HG03108 (cell line): ENCODE data around the gene GTF2B.
"Not testable (repeated sequence)": the region's sequence is repeated elsewhere in the genome, so short reads cannot be mapped to it uniquely, and the experiment has no call there.

ENCODE experiments used
- ATAC-seq: cut with Tn5 transposase; IDR thresholded peaks from one replicate; pipeline ENCODE4 v1.9.1; 2021; ENCODE audit warnings: moderate library complexity; ENCODE audit not compliant: unreplicated experiment

The GTF2B gene, protein sequence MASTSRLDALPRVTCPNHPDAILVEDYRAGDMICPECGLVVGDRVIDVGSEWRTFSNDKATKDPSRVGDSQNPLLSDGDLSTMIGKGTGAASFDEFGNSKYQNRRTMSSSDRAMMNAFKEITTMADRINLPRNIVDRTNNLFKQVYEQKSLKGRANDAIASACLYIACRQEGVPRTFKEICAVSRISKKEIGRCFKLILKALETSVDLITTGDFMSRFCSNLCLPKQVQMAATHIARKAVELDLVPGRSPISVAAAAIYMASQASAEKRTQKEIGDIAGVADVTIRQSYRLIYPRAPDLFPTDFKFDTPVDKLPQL

DNA sequence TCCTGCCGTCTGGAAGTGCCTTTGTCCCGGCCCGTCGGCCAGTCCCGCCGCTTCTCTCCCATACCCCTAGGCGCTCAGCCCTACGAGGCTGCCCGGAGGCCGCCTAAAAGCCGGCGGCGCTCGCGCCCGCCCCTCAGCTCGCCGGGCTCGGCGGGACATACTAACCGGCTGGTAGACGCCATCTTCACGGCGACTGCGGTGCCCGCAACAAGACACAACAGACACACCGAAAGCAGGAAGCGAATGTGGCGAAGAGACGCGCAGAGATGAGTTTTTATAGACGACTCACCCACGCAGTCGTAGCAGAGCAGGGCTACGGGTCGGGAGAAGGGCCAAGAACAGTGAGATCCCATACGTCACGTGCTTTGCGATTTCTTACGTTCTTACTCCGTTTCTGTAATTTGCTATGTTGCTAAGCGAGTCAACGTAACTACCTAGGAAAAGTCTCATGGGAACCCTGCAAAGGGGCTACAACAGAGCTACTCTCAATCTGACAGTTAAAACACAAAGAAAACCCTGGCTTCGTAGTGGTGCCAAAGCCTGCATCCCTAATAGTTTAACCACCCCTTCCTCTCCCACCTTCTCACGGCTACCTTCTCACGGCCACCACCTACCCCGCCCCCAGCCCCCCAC is at the start of gene GTF2B:
TSS of gene GTF2B (minus strand) at position 250 of the 633 bp plus-strand sequence. CDS start at position 182, 68 bp downstream.
- ATAC-seq = peak; percentile 92

DNA sequence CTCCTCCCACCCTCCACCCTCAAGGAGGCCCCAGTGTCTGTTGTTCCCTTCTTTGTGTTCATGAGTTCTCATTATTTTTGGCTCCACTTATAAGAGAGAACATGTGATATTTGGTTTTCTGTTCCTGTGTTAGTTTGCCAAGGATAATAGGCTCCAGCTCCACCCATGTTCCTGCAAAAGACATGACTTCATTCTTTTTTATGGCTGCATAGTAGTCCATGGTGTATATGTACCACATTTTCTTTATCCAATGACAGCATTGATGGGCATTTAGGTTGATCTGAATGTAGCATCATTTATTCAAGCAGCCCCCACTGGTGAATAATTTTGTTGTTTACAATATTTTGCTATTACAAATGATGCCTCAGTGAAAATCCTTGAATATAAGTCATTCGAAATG is 47.2 kb upstream of the GTF2B start:
- ATAC-seq = not testable (repeated sequence)

DNA sequence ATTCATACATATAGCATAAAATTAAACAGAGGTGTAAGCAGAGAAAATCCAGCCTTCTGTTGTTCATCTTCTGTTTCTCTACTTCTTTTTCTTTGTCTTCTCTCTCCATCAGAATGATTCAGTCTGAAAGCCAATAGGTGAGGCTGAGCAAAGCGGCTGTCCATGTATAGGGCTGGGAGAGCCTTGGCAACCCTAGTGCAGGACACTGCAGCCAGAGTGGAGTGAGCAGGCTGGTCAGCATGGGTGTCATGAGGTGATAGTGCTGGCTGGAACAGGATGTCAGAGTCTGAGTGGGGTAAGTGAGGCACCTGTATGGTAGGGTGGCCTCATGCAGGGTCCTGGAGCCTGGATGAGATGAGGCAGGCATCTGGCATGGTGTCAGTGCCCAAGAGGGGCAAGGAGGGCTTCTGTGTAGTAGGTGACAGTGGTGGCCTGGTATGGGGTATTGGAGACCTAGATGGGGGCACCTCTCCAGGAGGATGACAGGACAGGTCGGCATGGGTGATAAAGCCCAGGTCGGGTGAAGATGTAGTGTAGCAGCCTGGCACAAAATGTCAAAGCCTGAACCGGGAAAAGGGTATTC is 45.5 kb upstream of the GTF2B start:
- no peak for ATAC-seq

DNA sequence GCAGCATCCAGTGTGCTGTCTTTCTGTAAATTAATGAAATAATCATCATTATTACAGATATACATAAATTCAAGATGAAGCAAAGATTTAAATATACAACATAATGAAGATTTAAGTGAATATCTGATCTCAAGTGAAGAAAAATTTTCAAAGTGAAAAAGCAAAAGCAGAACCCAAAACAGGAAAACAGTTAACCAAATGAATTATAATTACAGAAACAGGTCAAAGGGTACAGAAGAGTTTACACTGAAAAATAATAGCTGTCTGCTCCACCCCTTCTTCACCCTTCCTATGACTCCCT is 44.8 kb upstream of the GTF2B start:
- no peak for ATAC-seq

DNA sequence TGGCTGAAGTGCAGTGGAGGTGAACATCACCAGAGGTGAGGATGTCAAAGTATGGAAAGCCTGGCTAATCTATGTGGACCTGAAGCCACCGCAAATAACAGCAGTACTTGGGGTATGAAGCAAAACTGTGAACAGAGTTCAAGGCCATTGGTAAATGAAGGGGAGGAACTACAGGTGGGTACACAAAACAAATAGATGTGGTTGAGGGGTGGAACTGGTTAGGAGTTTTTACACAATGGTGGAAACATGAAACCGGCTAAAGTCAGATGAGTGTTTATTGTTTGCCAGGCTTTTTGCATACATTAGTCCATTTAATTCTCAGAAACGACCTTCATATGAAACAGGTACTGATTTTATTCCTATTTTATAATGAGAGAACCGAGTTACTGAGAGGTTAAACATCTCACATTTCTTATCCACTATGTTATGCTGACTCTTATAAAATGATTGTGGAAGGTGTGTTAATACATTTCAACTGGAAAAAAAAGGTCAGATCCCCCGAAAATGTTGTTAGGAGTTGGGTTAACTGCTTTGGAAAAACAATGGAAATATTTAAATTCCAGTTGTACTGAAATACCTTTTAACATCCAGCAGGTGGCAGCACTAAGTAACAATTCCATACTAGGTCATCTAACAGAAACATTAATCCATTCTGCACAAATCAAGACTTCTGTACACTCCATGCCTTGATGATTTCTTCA is 44.3 kb upstream of the GTF2B start:
- no peak for ATAC-seq

DNA sequence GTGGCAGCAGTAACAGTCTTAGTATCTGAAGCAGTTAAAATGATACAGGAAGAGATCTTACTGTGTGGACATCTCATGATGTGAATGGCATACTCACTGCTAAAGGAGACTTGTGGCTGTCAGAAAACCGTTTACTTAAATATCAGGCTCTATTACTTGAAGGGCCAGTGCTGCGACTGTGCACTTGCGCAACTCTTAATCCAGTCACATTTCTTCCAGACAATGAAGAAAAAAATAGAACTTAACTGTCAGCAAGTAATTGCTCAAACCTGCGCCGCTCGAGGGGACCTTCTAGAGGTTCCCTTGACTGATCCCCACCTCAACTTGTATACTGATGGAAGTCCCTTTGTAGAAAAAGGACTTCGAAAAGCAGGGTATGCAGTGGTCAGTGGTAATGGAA is 38.8 kb upstream of the GTF2B start:
- ATAC-seq = not testable (repeated sequence)

DNA sequence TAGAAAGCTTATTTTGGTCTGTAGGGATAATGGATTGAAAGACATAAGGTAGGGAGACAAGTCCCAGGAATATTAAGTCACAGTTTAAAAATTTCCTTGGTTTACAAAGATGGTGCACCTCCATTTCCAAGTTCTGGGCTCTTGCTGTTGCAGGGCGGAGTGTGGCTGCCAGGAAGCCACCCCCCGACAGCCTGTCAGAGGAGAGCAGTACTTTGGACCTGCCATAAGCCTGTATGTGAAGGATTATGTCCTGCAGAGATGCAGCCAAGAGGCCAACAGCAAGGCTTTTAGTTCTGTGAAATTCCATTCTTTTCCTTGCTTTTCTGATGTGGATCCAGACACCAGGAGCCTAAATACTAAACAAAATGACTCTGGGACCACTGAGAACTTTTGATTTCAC is 31.9 kb upstream of the GTF2B start:
- ATAC-seq = no peak

DNA sequence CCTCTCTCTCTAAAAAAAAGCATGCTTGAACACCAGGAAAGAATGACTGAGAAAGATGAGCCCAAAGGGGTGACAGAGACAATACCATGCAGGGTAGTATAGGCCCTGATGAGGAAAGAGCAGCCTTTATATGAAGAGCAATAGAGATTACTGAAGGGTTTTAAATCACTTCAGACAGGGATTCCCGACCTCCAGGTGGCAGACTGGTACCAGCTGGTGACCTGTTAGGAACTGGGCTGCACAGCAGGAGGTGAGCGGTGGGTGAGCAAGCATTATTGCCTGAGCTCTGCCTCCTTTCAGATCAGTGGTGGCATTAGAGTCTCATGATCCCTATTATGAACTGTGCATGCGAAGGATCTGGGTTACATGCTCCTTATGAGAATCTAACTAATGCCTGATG is 30.8 kb upstream of the GTF2B start:
- no peak for ATAC-seq

DNA sequence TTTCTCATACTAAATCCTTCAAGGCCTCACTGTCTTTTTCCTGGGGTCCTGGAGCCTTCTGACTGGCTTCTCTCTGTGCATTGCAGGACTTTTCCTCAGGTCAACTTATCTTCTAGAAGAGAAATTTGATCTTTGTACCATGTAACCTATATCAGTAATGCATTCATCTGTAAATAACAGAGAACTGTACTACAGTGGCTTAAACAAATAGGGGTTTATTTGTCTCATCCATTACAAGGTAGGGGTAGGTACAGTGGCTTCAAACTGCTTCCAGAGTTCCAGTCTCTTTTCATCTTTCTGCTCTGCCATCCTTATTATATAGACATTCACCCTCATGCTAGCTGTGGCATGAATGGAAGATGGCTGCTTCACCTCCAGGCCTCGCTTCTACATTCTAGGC is 29.5 kb upstream of the GTF2B start:
- no peak for ATAC-seq

DNA sequence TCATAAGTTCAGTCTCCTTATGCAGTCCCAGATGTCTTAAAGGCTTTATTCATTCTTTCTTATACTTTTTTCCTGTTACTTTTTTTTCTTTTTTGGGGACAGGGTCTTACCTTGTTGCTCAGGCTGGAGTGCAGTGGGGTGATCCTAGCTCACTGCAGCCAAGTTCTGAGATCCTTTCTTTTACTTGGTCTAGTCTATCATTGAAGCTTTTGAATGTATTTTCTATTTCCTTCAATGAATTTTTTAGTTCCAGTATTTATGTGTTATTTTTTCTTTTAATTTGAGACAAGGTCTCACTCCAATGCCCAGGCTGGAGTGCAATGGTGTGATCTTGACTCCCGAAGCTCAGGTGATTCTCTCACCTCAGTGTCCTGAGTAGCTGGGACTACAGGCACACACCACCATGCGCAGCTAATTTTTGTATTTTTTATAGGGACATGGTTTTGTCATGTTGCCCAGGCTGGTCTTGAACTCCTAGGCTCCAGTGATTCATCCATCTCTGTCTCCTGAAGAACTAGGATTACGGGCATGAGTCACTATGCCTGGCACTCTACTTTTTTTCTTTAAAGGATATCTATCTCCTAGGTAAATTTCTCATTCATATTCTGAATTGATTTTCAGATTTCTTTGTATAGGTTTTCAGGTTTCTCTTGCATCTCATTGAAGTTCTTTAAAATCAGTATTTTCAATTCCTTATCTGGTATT is 26.1 kb upstream of the GTF2B start:
- no peak for ATAC-seq

DNA sequence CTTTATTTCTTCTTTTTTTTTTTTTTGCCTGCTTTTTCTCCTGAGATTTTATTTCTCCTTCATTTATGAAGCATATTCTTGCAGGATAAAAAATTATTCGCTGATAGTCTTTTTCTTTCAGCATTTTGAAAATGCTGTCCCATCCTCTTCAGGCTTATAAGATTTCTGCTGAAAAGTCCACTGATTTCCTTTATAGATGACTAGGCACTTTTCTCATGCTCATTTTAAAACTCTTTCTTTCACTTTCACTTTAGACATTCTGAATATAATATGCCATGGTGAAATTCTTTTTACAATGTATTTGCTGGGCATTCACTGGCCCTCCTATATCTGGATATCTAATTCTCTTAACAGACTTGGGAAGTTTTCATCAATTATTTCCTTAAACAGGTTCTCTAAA is 25.5 kb upstream of the GTF2B start:
- no peak for ATAC-seq

DNA sequence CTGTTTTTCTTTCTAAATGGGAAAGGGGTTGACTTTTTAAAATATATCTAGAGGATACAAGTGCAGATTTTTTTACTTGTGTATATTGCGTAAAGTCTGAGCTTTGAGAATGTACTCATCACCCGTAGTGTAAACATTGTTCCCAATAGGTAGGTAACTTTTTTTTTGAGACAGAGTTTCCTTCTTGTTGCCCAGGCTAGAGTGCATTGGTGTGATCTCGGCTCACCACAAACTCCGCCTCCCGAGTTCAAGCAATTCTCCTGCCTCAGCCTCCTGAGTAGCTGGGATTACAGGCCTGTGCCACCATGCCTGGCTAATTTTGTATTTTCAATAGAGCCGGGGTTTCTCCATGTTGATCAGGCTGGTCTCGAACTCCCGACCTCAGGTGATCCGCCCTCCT is 20.4 kb upstream of the GTF2B start:
- not testable (repeated sequence) for ATAC-seq

DNA sequence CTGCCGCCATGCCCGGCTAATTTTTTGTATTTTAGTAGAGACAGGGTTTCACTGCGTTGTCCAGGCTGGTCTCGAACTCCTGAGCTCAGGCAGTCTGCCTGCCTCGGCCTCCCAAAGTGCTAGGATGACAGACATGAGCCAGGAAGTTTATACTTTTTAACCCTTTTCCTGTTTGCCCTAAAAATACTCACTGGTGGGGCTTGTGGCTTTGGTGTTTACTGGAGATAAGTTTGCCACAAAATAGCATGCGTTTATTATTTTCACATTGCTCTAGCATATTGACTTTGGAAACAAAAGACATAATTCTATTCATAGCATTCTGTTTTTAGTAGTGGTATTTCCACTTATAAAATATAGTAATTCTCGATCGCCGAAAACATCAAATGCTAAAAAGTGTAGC is 19.8 kb upstream of the GTF2B start:
- no peak for ATAC-seq

DNA sequence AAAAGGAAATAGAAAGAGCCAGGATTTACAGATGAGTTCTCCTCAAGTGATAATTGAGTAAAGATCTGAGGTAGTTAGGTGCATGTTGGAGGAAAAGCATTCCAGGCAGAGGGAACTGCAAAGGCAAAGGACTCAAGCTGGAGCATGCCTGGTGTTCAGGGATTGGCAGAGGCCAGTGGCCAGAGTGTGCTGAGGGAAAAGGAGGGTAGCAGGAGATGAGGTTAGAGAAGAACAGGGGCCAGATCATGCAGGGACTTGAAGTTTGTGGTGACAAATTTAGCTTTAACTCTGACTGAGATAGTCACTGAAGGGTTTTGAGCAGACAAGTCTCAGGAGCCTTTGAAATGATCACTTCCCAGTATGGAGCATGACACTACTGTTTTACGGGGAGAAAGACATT is 19.0 kb upstream of the GTF2B start:
- no peak for ATAC-seq

DNA sequence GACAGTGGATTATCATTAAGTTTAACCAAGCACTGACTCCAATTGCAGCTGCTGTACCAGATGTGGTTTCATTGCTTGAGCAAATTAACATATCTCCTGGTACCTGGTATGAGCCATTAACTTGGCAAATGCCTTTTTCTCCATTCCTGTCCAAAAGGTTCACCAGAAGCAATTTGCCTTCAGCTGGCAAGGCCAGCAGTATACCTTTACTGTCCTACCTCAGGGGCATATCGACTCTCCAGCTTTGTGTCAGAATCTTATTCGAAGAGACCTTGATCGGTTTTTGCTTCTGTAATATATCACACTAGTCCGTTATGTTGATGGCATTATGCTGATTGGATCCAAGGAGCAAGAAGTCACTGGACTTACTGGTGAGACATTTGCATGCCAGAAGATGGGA is 9.5 kb upstream of the GTF2B start:
- no peak for ATAC-seq

DNA sequence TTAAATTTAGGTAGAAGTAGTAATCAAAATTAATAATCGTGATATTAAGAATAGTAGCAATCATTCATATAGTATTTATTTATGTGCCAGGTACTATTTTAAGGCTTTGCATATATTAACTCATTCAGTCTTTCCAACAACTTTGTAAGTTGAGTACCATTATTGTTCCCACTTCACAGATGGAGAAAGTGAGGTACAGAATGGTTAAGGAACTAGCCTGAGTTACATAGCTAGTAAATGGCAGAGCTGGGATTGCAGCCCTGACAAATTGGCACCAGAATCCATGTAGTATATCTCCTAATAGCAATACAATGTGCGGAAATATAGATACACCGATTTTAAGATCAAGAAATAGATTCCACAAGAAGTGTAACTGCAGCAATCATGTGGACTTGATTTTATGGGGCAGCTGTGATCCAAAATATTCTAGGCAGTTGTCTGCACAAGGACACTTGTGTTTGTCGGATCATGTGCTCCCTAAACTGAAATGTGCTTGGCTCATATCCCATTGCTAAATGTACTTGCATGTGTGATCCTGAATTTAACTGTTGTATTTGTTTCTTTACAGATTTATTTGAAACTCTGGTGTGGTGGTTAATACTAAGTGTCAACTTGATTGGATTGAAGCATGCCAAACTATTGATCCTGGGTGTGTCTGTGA is 5.8 kb upstream of the GTF2B start:
- no peak for ATAC-seq

DNA sequence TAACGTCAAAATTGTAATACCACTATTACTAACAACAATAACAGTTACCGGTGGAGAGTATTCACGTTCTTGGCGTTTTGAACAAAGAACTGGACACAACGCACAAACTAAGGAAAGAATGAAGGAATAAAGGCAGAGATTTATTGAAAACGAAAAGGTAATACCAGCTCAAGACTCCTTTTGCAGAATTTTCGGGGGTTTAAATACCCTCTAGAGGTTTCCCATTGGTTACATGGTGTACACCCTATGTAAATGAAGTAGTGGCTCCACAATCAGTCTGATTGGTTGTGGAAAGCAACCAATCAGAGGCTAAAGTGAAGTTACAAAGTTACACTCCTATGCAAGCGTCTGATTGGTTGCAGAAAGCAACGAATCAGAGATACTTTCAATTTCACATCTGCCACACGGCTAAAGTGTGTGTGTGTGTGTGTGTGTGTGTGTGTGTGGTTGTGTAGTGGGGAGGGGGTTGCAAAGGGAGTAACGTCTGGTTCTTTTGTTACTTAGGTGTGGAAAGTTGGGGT is 1.1 kb upstream of the GTF2B start:
- ATAC-seq = no peak

DNA sequence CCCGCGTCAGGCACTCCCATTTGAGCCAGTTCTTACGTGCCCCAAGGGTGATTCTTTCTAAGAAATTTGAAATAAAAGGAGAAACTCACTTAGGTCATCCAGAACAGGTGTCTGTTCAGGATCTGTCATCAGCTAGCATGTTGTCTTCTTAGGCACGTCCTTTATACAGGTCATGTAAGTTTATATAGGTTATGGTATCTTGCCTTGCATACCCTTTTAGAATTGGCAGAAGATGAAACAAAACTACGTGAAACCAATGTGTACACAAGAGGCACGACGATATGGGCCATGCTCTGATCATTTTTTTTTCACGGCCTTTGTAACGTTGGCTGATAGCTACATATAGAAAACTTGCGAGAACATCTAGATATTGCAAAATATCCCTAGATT is 579 bp upstream of the GTF2B start:
- no peak for ATAC-seq

DNA sequence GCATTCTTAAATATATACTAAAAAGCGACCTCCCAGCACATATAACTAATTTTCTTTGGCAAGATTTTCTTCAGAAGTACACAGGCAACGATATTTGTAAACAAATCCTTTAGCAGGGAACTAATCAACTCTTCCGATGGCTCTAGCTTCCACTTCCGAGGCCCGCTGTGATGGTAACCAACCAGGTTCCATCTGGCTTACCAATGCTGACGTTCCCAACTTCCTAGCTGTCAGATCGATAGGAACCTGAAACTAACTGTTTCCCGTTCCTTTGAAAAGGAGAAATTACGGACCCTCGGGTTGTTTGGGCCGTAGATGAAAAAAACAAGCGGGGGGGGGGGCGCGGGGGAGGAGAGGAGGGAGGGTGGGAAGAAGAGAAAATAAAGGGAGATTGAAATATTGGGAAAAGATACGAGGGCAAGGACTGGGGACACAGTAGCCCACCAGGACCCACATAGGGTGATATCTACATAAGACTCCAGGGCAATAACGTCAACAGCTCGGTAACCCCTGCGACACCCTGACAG is 513 bp downstream of the GTF2B start:
- ATAC-seq = no peak

DNA sequence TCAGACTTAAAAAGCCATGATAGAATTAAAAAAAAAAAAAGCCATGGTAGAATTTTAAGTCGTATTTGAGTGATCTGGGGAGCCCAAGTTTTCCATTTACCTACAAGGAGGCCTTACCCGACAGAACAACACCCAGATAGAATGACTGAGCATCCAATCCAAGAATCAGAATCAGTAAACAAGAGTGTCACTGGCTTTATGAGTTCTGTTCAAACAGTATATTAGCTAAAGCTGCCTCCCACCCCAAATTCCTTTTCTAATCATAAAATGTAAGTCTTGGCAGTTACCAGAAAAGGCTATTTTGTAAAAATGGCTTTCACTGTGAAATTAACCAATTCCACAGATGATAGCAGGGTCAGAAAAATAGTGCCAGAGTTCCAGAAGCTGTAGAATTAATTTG is 1.2 kb downstream of the GTF2B start:
- ATAC-seq = no peak
